Measurements from ENCODE around the gene APOBEC4.
"Not testable (repeated sequence)": the region's sequence is repeated elsewhere in the genome, so short reads cannot be mapped to it uniquely, and the experiment has no call there.

Gene APOBEC4

GRCh38 chr1:183635606-183636333, 17.3 kb downstream of the APOBEC4 start, which contains the start of gene ARPC5:
TSS of gene ARPC5 (minus strand) at chr1:183635783. CDS start at chr1:183635659, 124 bp downstream.
- in situ Hi-C loops (cut with MboI; ENCODE audit: low sequenced_read_pairs): no loop called here

- in situ Hi-C loops (cut with MboI; ENCODE audit: low sequenced_read_pairs): no loop called here
Observed at GRCh38 chr1:183635099-183635605, 18.0 kb downstream of the APOBEC4 start.

- in situ Hi-C loops (cut with MboI; ENCODE audit: low sequenced_read_pairs): no loop called here
Observed at GRCh38 chr1:183634429-183635065, 18.6 kb downstream of the APOBEC4 start.

GRCh38 chr1:183633676-183634343, 19.3 kb downstream of the APOBEC4 start:
- in situ Hi-C loops (cut with MboI; ENCODE audit: low sequenced_read_pairs): no loop called here

GRCh38 chr1:183632964-183633363, 20.2 kb downstream of the APOBEC4 start:
- in situ Hi-C loops (cut with MboI; ENCODE audit: low sequenced_read_pairs): no loop called here

GRCh38 chr1:183632114-183632513, 21.0 kb downstream of the APOBEC4 start:
- in situ Hi-C loops (cut with MboI; ENCODE audit: low sequenced_read_pairs): no loop called here

GRCh38 chr1:183630748-183631147, 22.4 kb downstream of the APOBEC4 start:
- in situ Hi-C loops (cut with MboI; ENCODE audit: low sequenced_read_pairs): no loop called here

- in situ Hi-C loops (cut with MboI; ENCODE audit: low sequenced_read_pairs): no loop called here
Observed at GRCh38 chr1:183628537-183628936, 24.6 kb downstream of the APOBEC4 start.

- in situ Hi-C loops (cut with MboI; ENCODE audit: low sequenced_read_pairs): not testable (repeated sequence)
Observed at GRCh38 chr1:183626236-183626635, 26.9 kb downstream of the APOBEC4 start.

GRCh38 chr1:183622884-183623785, 30.0 kb downstream of the APOBEC4 start:
- in situ Hi-C loops (cut with MboI; ENCODE audit: low sequenced_read_pairs): no loop called here

- in situ Hi-C loops (cut with MboI; ENCODE audit: low sequenced_read_pairs): no loop called here
Observed at GRCh38 chr1:183622013-183622412, 31.1 kb downstream of the APOBEC4 start.

GRCh38 chr1:183620311-183620710, 32.8 kb downstream of the APOBEC4 start:
- in situ Hi-C loops (cut with MboI; ENCODE audit: low sequenced_read_pairs): no loop called here

GRCh38 chr1:183619781-183620180, 33.3 kb downstream of the APOBEC4 start:
- in situ Hi-C loops (cut with MboI; ENCODE audit: low sequenced_read_pairs): no loop called here

- in situ Hi-C loops (cut with MboI; ENCODE audit: low sequenced_read_pairs): not testable (repeated sequence)
Observed at GRCh38 chr1:183618202-183618601, 34.9 kb downstream of the APOBEC4 start.

- in situ Hi-C loops (cut with MboI; ENCODE audit: low sequenced_read_pairs): not testable (repeated sequence)
Observed at GRCh38 chr1:183612975-183613374, 40.1 kb downstream of the APOBEC4 start.

- in situ Hi-C loops (cut with MboI; ENCODE audit: low sequenced_read_pairs): no loop called here
Observed at GRCh38 chr1:183612407-183612806, 40.7 kb downstream of the APOBEC4 start.

- in situ Hi-C loops (cut with MboI; ENCODE audit: low sequenced_read_pairs): no loop called here
Observed at GRCh38 chr1:183611021-183611420, 42.1 kb downstream of the APOBEC4 start.

- in situ Hi-C loops (cut with MboI; ENCODE audit: low sequenced_read_pairs): no loop called here
Observed at GRCh38 chr1:183609759-183610452, 43.2 kb downstream of the APOBEC4 start.

GRCh38 chr1:183609313-183609712, 43.8 kb downstream of the APOBEC4 start:
- in situ Hi-C loops (cut with MboI; ENCODE audit: low sequenced_read_pairs): no loop called here

All from HL-60/S4 treated with retinoic acid at 250 ng/mL for 4 days and 3 days (cell line).